Measurements from ENCODE around the gene MSMB. TPM values are rescaled to one million over a fixed set of nuclear protein-coding genes. Genes with fewer than 3 reads are reported as not detected.

The MSMB gene
- total RNA-seq, 1 experiment from 2014 or later: not detected

DNA sequence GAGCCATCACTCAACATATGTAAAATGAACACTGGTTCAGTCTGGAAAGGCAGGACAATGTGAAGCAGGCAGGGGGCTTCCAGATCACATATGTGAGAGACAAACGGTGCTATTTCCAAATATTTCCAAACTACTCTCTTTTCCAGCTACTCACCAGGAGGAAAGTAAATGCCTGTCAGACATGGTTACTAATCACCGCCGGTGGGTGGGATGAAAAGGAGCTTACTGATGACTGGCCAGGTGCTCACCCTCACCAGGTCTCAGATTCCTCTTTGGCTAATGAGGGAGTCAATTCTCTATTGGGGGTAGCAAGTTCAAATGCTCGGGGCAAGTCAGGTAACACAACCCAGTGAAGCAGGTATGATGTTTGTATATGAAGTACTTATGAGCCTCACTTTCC lies 9.7 kb upstream of the MSMB start:
- Histone ChIP-seq H3K27ac (no peak overlapping the region), H3K4me1 (replicated peaks; ENCODE audit: insufficient read depth) (no peaks in the 10 kb centered on the region), H3K9me3 (ENCODE audit: insufficient read depth, low read depth) (no peaks in the 10 kb centered on the region), H3K4me2 (no peak overlapping the region), H4K20me1 (ENCODE audit: insufficient read depth) (no peaks in the 10 kb centered on the region), H3K4me3 (no peak overlapping the region), H2AFZ (no peak overlapping the region), H3K27me3 (ENCODE audit: insufficient read depth, low read depth) (no peaks in the 10 kb centered on the region), H3K79me2 (ENCODE audit: low read depth) (no peaks in the 10 kb centered on the region), H3F3A (ENCODE audit: insufficient read depth, low read depth) (no peaks in the 10 kb centered on the region), H3K36me3 (ENCODE audit: low read depth) (no peaks in the 10 kb centered on the region), H3K9me2 (ENCODE audit: insufficient read depth) (no peaks in the 10 kb centered on the region)
- DNase-seq: no peak
- POLR2A ChIA-PET (ENCODE audit: unreplicated experiment): no interaction called here
- intact Hi-C loops (cut with micrococcal nuclease; ENCODE audit: unreplicated experiment): no loop called here
- CTCF ChIA-PET: no interaction called here
- TF ChIP-seq, protein P1, sequence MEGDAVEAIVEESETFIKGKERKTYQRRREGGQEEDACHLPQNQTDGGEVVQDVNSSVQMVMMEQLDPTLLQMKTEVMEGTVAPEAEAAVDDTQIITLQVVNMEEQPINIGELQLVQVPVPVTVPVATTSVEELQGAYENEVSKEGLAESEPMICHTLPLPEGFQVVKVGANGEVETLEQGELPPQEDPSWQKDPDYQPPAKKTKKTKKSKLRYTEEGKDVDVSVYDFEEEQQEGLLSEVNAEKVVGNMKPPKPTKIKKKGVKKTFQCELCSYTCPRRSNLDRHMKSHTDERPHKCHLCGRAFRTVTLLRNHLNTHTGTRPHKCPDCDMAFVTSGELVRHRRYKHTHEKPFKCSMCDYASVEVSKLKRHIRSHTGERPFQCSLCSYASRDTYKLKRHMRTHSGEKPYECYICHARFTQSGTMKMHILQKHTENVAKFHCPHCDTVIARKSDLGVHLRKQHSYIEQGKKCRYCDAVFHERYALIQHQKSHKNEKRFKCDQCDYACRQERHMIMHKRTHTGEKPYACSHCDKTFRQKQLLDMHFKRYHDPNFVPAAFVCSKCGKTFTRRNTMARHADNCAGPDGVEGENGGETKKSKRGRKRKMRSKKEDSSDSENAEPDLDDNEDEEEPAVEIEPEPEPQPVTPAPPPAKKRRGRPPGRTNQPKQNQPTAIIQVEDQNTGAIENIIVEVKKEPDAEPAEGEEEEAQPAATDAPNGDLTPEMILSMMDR (conservative IDR thresholded peaks at IDR 0.05): no peak
- no peak for TF ChIP-seq EZH2 (IDR thresholded peaks at IDR 0.05; ENCODE audit: low read depth)
- BruUV-seq (replicated peaks): no TSS peak

DNA sequence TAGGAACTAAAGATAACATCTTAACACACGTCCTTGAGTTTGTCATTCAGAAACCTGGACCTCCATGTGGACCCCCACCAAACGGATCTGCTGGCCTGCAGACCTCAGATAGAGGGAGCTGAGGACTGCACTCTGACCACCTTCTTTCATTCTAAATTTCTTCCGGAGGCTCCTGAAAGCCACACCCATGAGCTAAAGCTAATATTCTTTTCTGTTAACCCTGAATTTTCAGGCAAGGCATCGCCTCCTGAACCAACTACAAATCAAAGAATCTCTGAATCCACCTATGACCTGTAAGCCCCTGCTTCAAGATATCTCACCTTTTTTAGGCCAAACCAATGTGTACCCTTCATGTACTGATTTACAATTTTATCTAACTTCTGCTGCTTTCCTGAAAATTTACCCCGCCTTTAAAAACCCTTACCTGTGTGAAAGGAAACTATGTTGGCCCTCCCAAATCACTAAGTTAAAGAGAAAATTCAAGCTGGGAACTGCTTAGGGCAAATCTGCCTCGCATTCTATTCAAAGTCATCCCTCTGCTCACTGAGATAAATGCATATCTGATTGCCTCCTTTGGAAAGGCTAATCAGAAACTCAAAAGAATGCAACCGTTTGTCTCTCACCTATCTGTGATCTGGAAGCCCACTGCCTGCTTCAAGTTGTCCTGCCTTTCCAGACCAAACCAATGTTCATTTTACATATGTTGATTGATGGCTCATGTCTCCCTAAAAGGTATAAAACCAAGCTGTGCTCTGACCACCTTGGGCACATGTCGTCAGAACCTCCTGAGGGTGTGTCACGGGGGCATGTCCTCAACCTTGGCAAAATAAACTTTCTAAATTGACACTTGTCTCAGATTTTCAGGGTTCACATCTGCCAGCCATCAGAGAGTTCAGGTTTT lies 7.7 kb upstream of the MSMB start:
- H3K36me3 ChIP-seq (ENCODE audit: low read depth): no peaks in the 10 kb centered on the region
- no peaks in the 10 kb centered on the region for H3K9me2 ChIP-seq (ENCODE audit: insufficient read depth)
- intact Hi-C loops (cut with micrococcal nuclease; ENCODE audit: unreplicated experiment): no loop called here
- H3K4me2 ChIP-seq: no peak overlapping the region
- no peak overlapping the region for H3K4me3 ChIP-seq
- H3F3A ChIP-seq (ENCODE audit: insufficient read depth, low read depth): no peaks in the 10 kb centered on the region
- BruUV-seq (replicated peaks): no TSS peak
- H4K20me1 ChIP-seq (ENCODE audit: insufficient read depth): no peaks in the 10 kb centered on the region
- no peaks in the 10 kb centered on the region for H3K9me3 ChIP-seq (ENCODE audit: insufficient read depth, low read depth)
- TF ChIP-seq, protein P1 (conservative IDR thresholded peaks at IDR 0.05): no peak
- no peak for TF ChIP-seq EZH2 (IDR thresholded peaks at IDR 0.05; ENCODE audit: low read depth)
- ChIA-PET POLR2A (ENCODE audit: unreplicated experiment) (interaction anchor here (0.6 to 0.7 kb wide), 2 partner anchors 39 to 1094 kb away, joined by 3 to 4 read pairs; partner anchors contain the start of gene RASSF4), CTCF (no interaction called here)
- no peaks in the 10 kb centered on the region for H3K79me2 ChIP-seq (ENCODE audit: low read depth)
- H3K27me3 ChIP-seq (ENCODE audit: insufficient read depth, low read depth): no peaks in the 10 kb centered on the region
- no peak overlapping the region for H3K27ac ChIP-seq
- H3K4me1 ChIP-seq (replicated peaks; ENCODE audit: insufficient read depth): no peaks in the 10 kb centered on the region
- no peak overlapping the region for H2AFZ ChIP-seq
- no peak for DNase-seq

DNA sequence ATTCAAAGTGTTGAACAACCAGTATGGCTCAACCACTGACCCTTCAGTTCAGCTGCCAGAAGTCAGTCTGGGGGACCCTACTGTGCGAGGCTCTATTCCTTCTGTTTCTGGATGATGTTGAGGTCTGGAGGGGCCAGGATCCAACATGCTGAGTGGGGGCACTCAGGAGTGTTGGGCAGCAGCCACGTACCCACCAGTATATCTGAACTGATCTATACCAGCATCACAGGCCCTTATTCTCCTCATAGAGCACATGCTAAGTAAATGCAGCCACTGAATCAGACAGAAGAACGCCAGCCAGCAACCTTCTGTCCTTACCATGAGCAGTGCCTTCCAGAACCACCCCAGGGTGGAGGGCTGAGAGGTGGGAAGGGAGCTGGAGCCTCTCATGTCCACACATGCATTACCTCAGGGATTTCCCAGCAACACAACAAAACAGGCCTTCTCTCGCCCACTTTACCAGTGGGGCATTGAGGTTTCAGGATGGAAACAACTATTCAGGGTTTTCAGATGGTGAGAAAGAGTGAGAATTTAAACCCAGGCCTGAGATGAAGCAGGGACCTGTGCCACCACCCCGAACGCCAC lies 6.8 kb upstream of the MSMB start:
- no peak for DNase-seq
- H4K20me1 ChIP-seq (ENCODE audit: insufficient read depth): no peaks in the 10 kb centered on the region
- no peaks in the 10 kb centered on the region for H3K9me2 ChIP-seq (ENCODE audit: insufficient read depth)
- no peak overlapping the region for H3K4me3 ChIP-seq
- no peak overlapping the region for H3K4me2 ChIP-seq
- TF ChIP-seq, protein P1 (conservative IDR thresholded peaks at IDR 0.05): no peak
- no peak for TF ChIP-seq EZH2 (IDR thresholded peaks at IDR 0.05; ENCODE audit: low read depth)
- H3K79me2 ChIP-seq (ENCODE audit: low read depth): no peaks in the 10 kb centered on the region
- H2AFZ ChIP-seq: no peak overlapping the region
- no peak overlapping the region for H3K27ac ChIP-seq
- H3K36me3 ChIP-seq (ENCODE audit: low read depth): no peaks in the 10 kb centered on the region
- ChIA-PET CTCF (no interaction called here), POLR2A (ENCODE audit: unreplicated experiment) (interaction anchor here (0.7 kb wide), 1 partner anchor 40 kb away, joined by 4 read pairs; no protein-coding TSS in a partner anchor)
- H3K4me1 ChIP-seq (replicated peaks; ENCODE audit: insufficient read depth): no peaks in the 10 kb centered on the region
- BruUV-seq (replicated peaks): no TSS peak
- no peaks in the 10 kb centered on the region for H3K9me3 ChIP-seq (ENCODE audit: insufficient read depth, low read depth)
- H3F3A ChIP-seq (ENCODE audit: insufficient read depth, low read depth): no peaks in the 10 kb centered on the region
- no peaks in the 10 kb centered on the region for H3K27me3 ChIP-seq (ENCODE audit: insufficient read depth, low read depth)
- intact Hi-C loops (cut with micrococcal nuclease; ENCODE audit: unreplicated experiment): no loop called here

Measured in PC-9 (cell line).